Kidney (tissue), 14 donors: ENCODE measurements around the gene PLGRKT. TPM values are rescaled to one million over a fixed set of nuclear protein-coding genes. Genes with fewer than 3 reads are reported as not detected.
"Not testable (repeated sequence)": the region's sequence is repeated elsewhere in the genome, so short reads cannot be mapped to it uniquely, and the experiment has no call there.

ENCODE experiments used
- DNase-seq, 5 donors: peaks; one replicate each; pipeline ENCODE4 v3.0.0-alpha.2; 2013 to 2020
- FAIRE-seq: peaks from 2 replicates; lab custom pipeline; 2012; peaks lifted over from hg19 to GRCh38; lab: Jason Lieb, UNC
- H3K27ac ChIP-seq, 2 donors: one replicate each; pipeline ENCODE4 v1.7.0; 2013; ENCODE audit warnings: low read depth in 2 of 2, low read length in 2 of 2, inconsistent platforms in 1 of 2
- H3K27me3 ChIP-seq: one replicate; pipeline ENCODE4 v1.7.1; 2013; ENCODE audit warnings: low read length, inconsistent platforms; ENCODE audit not compliant: control insufficient read depth, insufficient read depth
- H3K36me3 ChIP-seq, 3 donors: one replicate each; pipeline versions ENCODE4 v1.7.0 to v1.7.1; 2013; ENCODE audit warnings: low read length in 3 of 3, control low read depth in 1 of 3, inconsistent platforms in 1 of 3; ENCODE audit not compliant: insufficient read depth in 3 of 3, control insufficient read depth in 2 of 3
- H3K4me1 ChIP-seq, 3 donors: one replicate each; pipeline versions ENCODE4 v1.7.0 to v1.7.1; 2013; ENCODE audit warnings: low read length in 3 of 3, inconsistent platforms in 1 of 3, low read depth in 1 of 3; ENCODE audit not compliant: control insufficient read depth in 2 of 3, insufficient read depth in 2 of 3
- H3K4me3 ChIP-seq, 3 donors: one replicate each; pipeline versions ENCODE4 v1.7.0 to v1.8.1; 2013; ENCODE audit warnings: low read length in 3 of 3, control low read depth in 1 of 3, inconsistent platforms in 1 of 3
- H3K9ac ChIP-seq, 3 donors: one replicate each; pipeline versions ENCODE4 v1.7.0 to v1.7.1; 2013; ENCODE audit warnings: low read length in 3 of 3, control low read depth in 1 of 3, inconsistent platforms in 1 of 3
- H3K9me3 ChIP-seq, 3 donors: one replicate each; pipeline versions ENCODE4 v1.7.0 to v1.7.1; 2013; ENCODE audit warnings: low read length in 3 of 3, control low read depth in 1 of 3, inconsistent platforms in 1 of 3; ENCODE audit not compliant: control insufficient read depth in 2 of 3, insufficient read depth in 1 of 3
- CTCF ChIP-seq: IDR thresholded peaks from 3 replicates; pipeline ENCODE4 v1.5.1; 2012; ENCODE audit warnings: mild to moderate bottlenecking, moderate library complexity, borderline replicate concordance; ENCODE audit not compliant: insufficient read depth; ENCODE audit errors: extremely low read depth
- intact Hi-C: fragments of 100-400 bp; cut with DNase I; formaldehyde crosslinking; loops from one replicate; pipeline ENCODE4 v1.11.1; 2022
- polyA plus RNA-seq: library from polyadenylated mRNA; stranded (reverse); fragments of 350-450 nt; fragmentation: Illumina TruSeq; extraction: RNeasy Lipid Tissue Mini Kit (QIAGEN cat#74804); gene quantifications from one replicate; pipeline ENCODE4 v1.2.3, GENCODE V29; 2014; ENCODE audit warnings: low read depth, low replicate concordance; ENCODE audit not compliant: insufficient read depth
- total RNA-seq: library from RNA; stranded (reverse); fragmentation: NEBNext Ultra II Directional; extraction: Animal tissue kit (Norgen Biotek cat#: 25700); gene quantifications from one replicate; pipeline ENCODE4 v1.2.1, GENCODE V29; 2021
- donor health status: control.
- donor health status: control.
- donor health status: control.
- donor health status: control.
- donor health status: control.
- donor health status: DM: yes; HTN: yes; CAD: no.
- donor health status: Normal renal cell carcinoma (clear cell type).

PLGRKT gene
- total and polyA plus RNA-seq, 2 donors from 2014 or later: 35.2 to 50.9 TPM

- intact Hi-C loops: no loop called here
- H3K9me3 ChIP-seq: no peaks in the 10 kb centered on the region
- H3K27ac ChIP-seq: no peak overlapping the region
- TF ChIP-seq CTCF: no peak
- no peak for FAIRE-seq
- H3K4me3 ChIP-seq: no peak overlapping the region
- no peak for DNase-seq
- H3K4me1 ChIP-seq: no peaks in the 10 kb centered on the region
- peaks cover 0 to 2% (median 0%) of the 10 kb centered on the region in 3 donors for H3K36me3 ChIP-seq
- no peaks in the 10 kb centered on the region for H3K27me3 ChIP-seq
- H3K9ac ChIP-seq: no peak overlapping the region
These were observed 31.1 kb upstream of the PLGRKT start for GRCh38 chr9:5468850-5469249.

- Histone ChIP-seq H3K9ac (no peak overlapping the region), H3K4me3 (no peak overlapping the region), H3K27ac (no peak overlapping the region), H3K36me3 (peaks cover 0 to 2% (median 0%) of the 10 kb centered on the region in 3 donors), H3K4me1 (no peaks in the 10 kb centered on the region), H3K27me3 (no peaks in the 10 kb centered on the region), H3K9me3 (no peaks in the 10 kb centered on the region)
- intact Hi-C loops: no loop called here
- TF ChIP-seq CTCF: no peak
- DNase-seq: no peak
- no peak for FAIRE-seq
These were observed 29.0 kb upstream of the PLGRKT start for GRCh38 chr9:5466766-5467165.

- DNase-seq (no peak), FAIRE-seq (no peak)
- Histone ChIP-seq H3K27me3 (no peaks in the 10 kb centered on the region), H3K9ac (no peak overlapping the region), H3K27ac (no peak overlapping the region), H3K4me1 (no peaks in the 10 kb centered on the region), H3K9me3 (no peaks in the 10 kb centered on the region), H3K4me3 (no peak overlapping the region), H3K36me3 (peaks cover 0 to 2% (median 0%) of the 10 kb centered on the region in 3 donors)
- intact Hi-C loops: no loop called here
- TF ChIP-seq CTCF: no peak
These were observed 28.3 kb upstream of the PLGRKT start for GRCh38 chr9:5466005-5466404.

- H3K9ac ChIP-seq, H3K27me3 ChIP-seq, DNase-seq, H3K27ac ChIP-seq, H3K4me3 ChIP-seq, H3K9me3 ChIP-seq, H3K4me1 ChIP-seq, H3K36me3 ChIP-seq, intact Hi-C loops, FAIRE-seq: not testable (repeated sequence)
These were observed 27.2 kb upstream of the PLGRKT start for GRCh38 chr9:5464831-5465330.
